ENCODE measurements around the gene TASP1. TPM values are rescaled to one million over a fixed set of nuclear protein-coding genes. Genes with fewer than 3 reads are reported as not detected.

TASP1 gene
- total and polyA plus RNA-seq, 10 of the 15 experiments (the other 5 are each of a cell fraction or from before 2014, with no cell fraction given): 7.4 to 17.8 (median 10.5) TPM

DNA sequence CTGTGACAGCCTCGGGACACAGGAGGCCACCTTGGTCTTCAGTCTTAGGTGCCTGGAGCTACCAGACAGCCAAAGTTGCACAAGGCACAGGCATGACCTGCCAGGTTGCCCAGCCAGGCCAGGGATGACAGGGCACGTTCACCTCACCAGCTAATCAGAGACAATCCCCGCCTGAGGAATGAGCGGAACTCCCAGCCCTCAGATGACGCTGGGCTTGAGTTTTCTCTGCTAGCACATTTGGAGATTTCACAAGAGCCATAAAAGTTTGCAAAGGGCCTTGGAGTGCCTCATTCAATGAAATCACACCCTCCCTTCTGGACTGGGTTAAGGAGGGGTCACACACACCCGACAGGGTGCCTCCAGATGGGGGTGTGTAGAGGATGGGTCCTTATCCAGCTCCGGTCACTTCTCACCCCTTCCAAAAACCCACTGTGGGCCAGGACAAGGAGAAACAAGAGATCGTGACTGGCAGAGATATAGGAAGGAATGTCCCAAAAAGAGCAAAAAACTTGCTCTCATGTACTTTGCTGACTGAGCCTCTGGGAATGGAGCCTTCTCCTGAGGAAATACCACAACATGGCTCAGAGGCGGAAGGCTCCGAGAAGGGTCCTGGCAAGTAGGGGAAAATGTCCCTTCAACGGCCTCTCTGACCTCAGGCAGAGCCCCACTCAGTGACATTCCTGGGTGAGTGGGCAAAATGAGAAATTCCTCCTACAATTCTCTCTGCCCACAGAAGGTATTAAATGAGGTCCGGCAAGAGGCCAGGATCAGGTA, 296.1 kb downstream of the TASP1 start:
- no peak overlapping the region for H2AFZ ChIP-seq (ENCODE audit: control insufficient read depth, low read depth, low read length)
- in situ Hi-C loops (cut with MboI): no loop called here
- SMC1A ChIA-PET (ENCODE audit: uncharacterized antibody, unreplicated experiment): interaction anchor here (0.9 to 14.3 kb wide), 7 partner anchors 10 to 204 kb away, joined by 3 to 165 read pairs (median 4); no protein-coding TSS in a partner anchor
- ATAC-seq (no peak), FAIRE-seq (no peak), DNase-seq (ENCODE audit: low read depth, low spot score) (no peak)
- CTCF ChIA-PET: interaction anchor here (0.9 to 3.8 kb wide), 5 partner anchors 12 to 203 kb away, joined by 3 to 19 read pairs (median 3); no protein-coding TSS in a partner anchor
- POLR2A ChIA-PET: interaction anchor here (0.8 kb wide), 1 partner anchor 12 kb away, joined by 4 read pairs; no protein-coding TSS in a partner anchor
- no peak overlapping the region for H3K9ac ChIP-seq (ENCODE audit: control insufficient read depth, insufficient read depth, low read length)
- BruUV-seq (replicated peaks): no TSS peak
- no peaks in the 10 kb centered on the region for H4K20me1 ChIP-seq (ENCODE audit: control insufficient read depth, insufficient read depth)
- no peaks in the 10 kb centered on the region for H3K79me2 ChIP-seq (ENCODE audit: control insufficient read depth, insufficient read depth, low read length)
- RAD21 ChIA-PET (ENCODE audit: unreplicated experiment): interaction anchor here (0.8 to 2.4 kb wide), 3 partner anchors 8 to 13 kb away, joined by 4 to 12 read pairs (median 11); no protein-coding TSS in a partner anchor
- WGBS (ENCODE audit: insufficient coverage, insufficient replicate concordance, low lambda C conversion rate, missing lambda C conversion rate): 52% methylated on average over 12 of the region's 12 CpGs
- H3K9me3 ChIP-seq (replicated peaks; ENCODE audit: control insufficient read depth, insufficient read depth, low read length): no peaks in the 10 kb centered on the region
- H3K4me1 ChIP-seq (ENCODE audit: control insufficient read depth, insufficient read depth, low read length): no peaks in the 10 kb centered on the region
- no peak overlapping the region for H3K4me3 ChIP-seq
- intact Hi-C loops (cut with micrococcal nuclease; ENCODE audit: unreplicated experiment): no loop called here
- no peak overlapping the region for H3K27ac ChIP-seq (ENCODE audit: control insufficient read depth, insufficient read depth)
- H3K27me3 ChIP-seq (replicated peaks in 1 of 2; ENCODE audit: control insufficient read depth in 2 of 2, insufficient read depth in 2 of 2, low read length in 1 of 2): no peaks in the 10 kb centered on the region
- no peak overlapping the region for H3K4me2 ChIP-seq (ENCODE audit: control insufficient read depth, insufficient read depth)
- no peaks in the 10 kb centered on the region for H3K36me3 ChIP-seq (ENCODE audit: control insufficient read depth in 2 of 2, insufficient read depth in 2 of 2, low read length in 1 of 2)
- TF ChIP-seq SPI1 (IDR thresholded peaks at IDR 0.05; ENCODE audit: borderline replicate concordance, insufficient read depth, low read depth, low read length): no peak
- TF ChIP-seq, protein P1, sequence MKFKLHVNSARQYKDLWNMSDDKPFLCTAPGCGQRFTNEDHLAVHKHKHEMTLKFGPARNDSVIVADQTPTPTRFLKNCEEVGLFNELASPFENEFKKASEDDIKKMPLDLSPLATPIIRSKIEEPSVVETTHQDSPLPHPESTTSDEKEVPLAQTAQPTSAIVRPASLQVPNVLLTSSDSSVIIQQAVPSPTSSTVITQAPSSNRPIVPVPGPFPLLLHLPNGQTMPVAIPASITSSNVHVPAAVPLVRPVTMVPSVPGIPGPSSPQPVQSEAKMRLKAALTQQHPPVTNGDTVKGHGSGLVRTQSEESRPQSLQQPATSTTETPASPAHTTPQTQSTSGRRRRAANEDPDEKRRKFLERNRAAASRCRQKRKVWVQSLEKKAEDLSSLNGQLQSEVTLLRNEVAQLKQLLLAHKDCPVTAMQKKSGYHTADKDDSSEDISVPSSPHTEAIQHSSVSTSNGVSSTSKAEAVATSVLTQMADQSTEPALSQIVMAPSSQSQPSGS (IDR thresholded peaks at IDR 0.05; ENCODE audit: low read length): no peak
- no peak for TF ChIP-seq SIX5 (IDR thresholded peaks at IDR 0.05; ENCODE audit: low read depth, low read length, severe bottlenecking)
- TF ChIP-seq, protein P2, sequence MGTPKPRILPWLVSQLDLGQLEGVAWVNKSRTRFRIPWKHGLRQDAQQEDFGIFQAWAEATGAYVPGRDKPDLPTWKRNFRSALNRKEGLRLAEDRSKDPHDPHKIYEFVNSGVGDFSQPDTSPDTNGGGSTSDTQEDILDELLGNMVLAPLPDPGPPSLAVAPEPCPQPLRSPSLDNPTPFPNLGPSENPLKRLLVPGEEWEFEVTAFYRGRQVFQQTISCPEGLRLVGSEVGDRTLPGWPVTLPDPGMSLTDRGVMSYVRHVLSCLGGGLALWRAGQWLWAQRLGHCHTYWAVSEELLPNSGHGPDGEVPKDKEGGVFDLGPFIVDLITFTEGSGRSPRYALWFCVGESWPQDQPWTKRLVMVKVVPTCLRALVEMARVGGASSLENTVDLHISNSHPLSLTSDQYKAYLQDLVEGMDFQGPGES (IDR thresholded peaks at IDR 0.05): no peak
- TF ChIP-seq CREM (IDR thresholded peaks at IDR 0.05; ENCODE audit: low read depth): no peak
- TF ChIP-seq BACH1 (IDR thresholded peaks at IDR 0.05; ENCODE audit: borderline replicate concordance): no peak
- TF ChIP-seq MXI1 (IDR thresholded peaks at IDR 0.05; ENCODE audit: low read depth, low read length): no peak
- no peak for TF ChIP-seq ESRRA (IDR thresholded peaks at IDR 0.05; ENCODE audit: low read length)
- TF ChIP-seq BHLHE40 (IDR thresholded peaks at IDR 0.05; ENCODE audit: borderline replicate concordance in 1 of 2, low read depth in 2 of 2, low read length in 1 of 2): no peak
- TF ChIP-seq ZNF217 (IDR thresholded peaks at IDR 0.05): no peak
- no peak for TF ChIP-seq TCF12 (IDR thresholded peaks at IDR 0.05; ENCODE audit: low read depth, low read length)
- no peak for TF ChIP-seq WRNIP1 (IDR thresholded peaks at IDR 0.05; ENCODE audit: borderline replicate concordance, low read depth, low read length)
- TF ChIP-seq SIN3A (IDR thresholded peaks at IDR 0.05; ENCODE audit: low read depth, low read length): no peak
- TF ChIP-seq, protein P3, sequence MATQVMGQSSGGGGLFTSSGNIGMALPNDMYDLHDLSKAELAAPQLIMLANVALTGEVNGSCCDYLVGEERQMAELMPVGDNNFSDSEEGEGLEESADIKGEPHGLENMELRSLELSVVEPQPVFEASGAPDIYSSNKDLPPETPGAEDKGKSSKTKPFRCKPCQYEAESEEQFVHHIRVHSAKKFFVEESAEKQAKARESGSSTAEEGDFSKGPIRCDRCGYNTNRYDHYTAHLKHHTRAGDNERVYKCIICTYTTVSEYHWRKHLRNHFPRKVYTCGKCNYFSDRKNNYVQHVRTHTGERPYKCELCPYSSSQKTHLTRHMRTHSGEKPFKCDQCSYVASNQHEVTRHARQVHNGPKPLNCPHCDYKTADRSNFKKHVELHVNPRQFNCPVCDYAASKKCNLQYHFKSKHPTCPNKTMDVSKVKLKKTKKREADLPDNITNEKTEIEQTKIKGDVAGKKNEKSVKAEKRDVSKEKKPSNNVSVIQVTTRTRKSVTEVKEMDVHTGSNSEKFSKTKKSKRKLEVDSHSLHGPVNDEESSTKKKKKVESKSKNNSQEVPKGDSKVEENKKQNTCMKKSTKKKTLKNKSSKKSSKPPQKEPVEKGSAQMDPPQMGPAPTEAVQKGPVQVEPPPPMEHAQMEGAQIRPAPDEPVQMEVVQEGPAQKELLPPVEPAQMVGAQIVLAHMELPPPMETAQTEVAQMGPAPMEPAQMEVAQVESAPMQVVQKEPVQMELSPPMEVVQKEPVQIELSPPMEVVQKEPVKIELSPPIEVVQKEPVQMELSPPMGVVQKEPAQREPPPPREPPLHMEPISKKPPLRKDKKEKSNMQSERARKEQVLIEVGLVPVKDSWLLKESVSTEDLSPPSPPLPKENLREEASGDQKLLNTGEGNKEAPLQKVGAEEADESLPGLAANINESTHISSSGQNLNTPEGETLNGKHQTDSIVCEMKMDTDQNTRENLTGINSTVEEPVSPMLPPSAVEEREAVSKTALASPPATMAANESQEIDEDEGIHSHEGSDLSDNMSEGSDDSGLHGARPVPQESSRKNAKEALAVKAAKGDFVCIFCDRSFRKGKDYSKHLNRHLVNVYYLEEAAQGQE (IDR thresholded peaks at IDR 0.05; ENCODE audit: low read depth, low read length): no peak
- TF ChIP-seq ETV6 (conservative IDR thresholded peaks at IDR 0.05 in 1 of 2, IDR thresholded peaks at IDR 0.05 in 1 of 2; ENCODE audit: borderline replicate concordance in 1 of 2, low read depth in 1 of 2): no peak
- no peak for TF ChIP-seq EED (IDR thresholded peaks at IDR 0.05; ENCODE audit: low read depth)

All from GM12878 (cell line).